HG02938 (cell line): ENCODE measurements around the gene GBP4.
A peak's percentile ranks its signal among the peaks of the same experiment; 100 is the strongest.
"Not testable (repeated sequence)": the region's sequence is repeated elsewhere in the genome, so short reads cannot be mapped to it uniquely, and the experiment has no call there.

ENCODE experiments used
- ATAC-seq: cut with Tn5 transposase; IDR thresholded peaks from one replicate; pipeline ENCODE4 v1.9.1; 2021; ENCODE audit warnings: mild to moderate bottlenecking, moderate library complexity; ENCODE audit not compliant: unreplicated experiment

The GBP4 gene

GRCh38 chr1:89198491-89199072 is at the start of gene GBP4:
GBP4 (minus strand) TSS chr1:89198942; CDS start chr1:89198834, 108 bp downstream.
- ATAC-seq = peak; percentile 56

- ATAC-seq = no peak
Measured at GRCh38 chr1:89243046-89243445, 44.3 kb upstream of the GBP4 start.

GRCh38 chr1:89221341-89221740 is 22.6 kb upstream of the GBP4 start:
- ATAC-seq = no peak

- ATAC-seq = not testable (repeated sequence)
Measured at GRCh38 chr1:89219851-89220250, 21.1 kb upstream of the GBP4 start.

GRCh38 chr1:89218941-89219340 is 20.2 kb upstream of the GBP4 start:
- ATAC-seq = not testable (repeated sequence)

- ATAC-seq = no peak
Measured at GRCh38 chr1:89213347-89213746, 14.6 kb upstream of the GBP4 start.

- no peak for ATAC-seq
Measured at GRCh38 chr1:89211035-89211634, 12.4 kb upstream of the GBP4 start.

GRCh38 chr1:89206373-89206772 is 7.6 kb upstream of the GBP4 start:
- no peak for ATAC-seq

- no peak for ATAC-seq
Measured at GRCh38 chr1:89203166-89203565, 4.4 kb upstream of the GBP4 start.

GRCh38 chr1:89201106-89201794 is 2.5 kb upstream of the GBP4 start:
- ATAC-seq = peak; percentile 73

GRCh38 chr1:89200663-89201062 is 1.9 kb upstream of the GBP4 start:
- ATAC-seq = no peak

- no peak for ATAC-seq
Measured at GRCh38 chr1:89199525-89200031, 836 bp upstream of the GBP4 start.

GRCh38 chr1:89198081-89198480 is 661 bp downstream of the GBP4 start:
- no peak for ATAC-seq

GRCh38 chr1:89195476-89195875 is 3.3 kb downstream of the GBP4 start:
- ATAC-seq = no peak

GRCh38 chr1:89191314-89191713 is 7.4 kb downstream of the GBP4 start:
- ATAC-seq = no peak

GRCh38 chr1:89190017-89190416 is 8.7 kb downstream of the GBP4 start:
- no peak for ATAC-seq

- no peak for ATAC-seq
Measured at GRCh38 chr1:89179343-89179742, 19.4 kb downstream of the GBP4 start.

- no peak for ATAC-seq
Measured at GRCh38 chr1:89176971-89177370, 21.8 kb downstream of the GBP4 start.

- ATAC-seq = no peak
Measured at GRCh38 chr1:89175601-89176256, 23.0 kb downstream of the GBP4 start, which contains the start of gene GBP7. GBP7 (minus strand) TSS chr1:89176003; CDS start chr1:89171935, 4,068 bp downstream.

- ATAC-seq = no peak
Measured at GRCh38 chr1:89174491-89174890, 24.3 kb downstream of the GBP4 start.

- ATAC-seq = no peak
Measured at GRCh38 chr1:89172468-89173143, 26.1 kb downstream of the GBP4 start.
